SK-N-SH (cell line): Measurements from ENCODE around the gene ETFDH. TPM values are rescaled to one million over a fixed set of nuclear protein-coding genes. Genes with fewer than 3 reads are reported as not detected.

Experiments
- CTCF ChIA-PET: fragments of 300-600, 350-600 bp; formaldehyde crosslinking; extraction: SDS; loops from one replicate; lab custom pipeline; 2021; lab: Yijun Ruan, JAX
- POLR2A ChIA-PET: fragments of 350-600 bp; sonication (Branson Sonifier 250); formaldehyde crosslinking; extraction: SDS; loops from one replicate; lab custom pipeline; 2020; ENCODE audit warnings: antibody characterized with exemption, inconsistent platforms; lab: Yijun Ruan, JAX
- DNase-seq: peaks from one replicate; pipeline ENCODE4 v3.0.0; 2012
- H2AFZ ChIP-seq: fragments of 200-600 bp; sonication (generic); 2 replicates; pipeline ENCODE4 v1.8.1; 2016; ENCODE audit warnings: antibody characterized with exemption, mild to moderate bottlenecking, low read depth
- H3F3A ChIP-seq: fragments of 200-600 bp; sonication (generic); replicated peaks from 2 replicates; pipeline ENCODE3; 2016; ENCODE audit warnings: antibody characterized with exemption, mild to moderate bottlenecking; ENCODE audit not compliant: insufficient read depth
- H3K27ac ChIP-seq, 2 experiments: fragments of 200-500 bp in 1 of 2; fragments of 200-600 bp in 1 of 2; sonication (Bioruptor generic) in 1 of 2; sonication (generic), shearing (Covaris generic) in 1 of 2; 2 replicates each; pipeline versions ENCODE4 v1.5.1 to v1.6.1; 2014 to 2016; ENCODE audit warnings: low read depth in 2 of 2, inconsistent platforms in 1 of 2, low read length in 1 of 2, mild to moderate bottlenecking in 1 of 2, mixed read lengths in 1 of 2
- H3K27me3 ChIP-seq: fragments of 200-600 bp; sonication (generic), shearing (Covaris generic); 2 replicates; pipeline ENCODE4 v1.6.1; 2016; ENCODE audit warnings: mixed run types; ENCODE audit not compliant: insufficient read depth
- H3K36me3 ChIP-seq, 2 experiments: fragments of 200-500 bp in 1 of 2; fragments of 200-600 bp in 1 of 2; sonication (Bioruptor generic) in 1 of 2; sonication (generic) in 1 of 2; replicated peaks in 1 of 2; 2 replicates each; pipeline versions ENCODE3 to v1.5.1; 2014 to 2016; ENCODE audit warnings: low read length in 1 of 2, mild to moderate bottlenecking in 1 of 2; ENCODE audit not compliant: insufficient read depth in 2 of 2, control insufficient read depth in 1 of 2
- H3K4me1 ChIP-seq, 2 experiments: fragments of 200-500 bp in 1 of 2; fragments of 200-600 bp in 1 of 2; sonication (Bioruptor generic) in 1 of 2; sonication (generic), shearing (Covaris generic) in 1 of 2; 2 replicates each; pipeline versions ENCODE4 v1.5.1 to v1.6.1; 2014 to 2016; ENCODE audit warnings: low read depth in 1 of 2, low read length in 1 of 2, mixed run types in 1 of 2; ENCODE audit not compliant: insufficient read depth in 2 of 2, control insufficient read depth in 1 of 2
- H3K4me2 ChIP-seq: fragments of 200-600 bp; sonication (generic), shearing (Covaris generic); 2 replicates; pipeline ENCODE4 v1.6.1; 2017; ENCODE audit warnings: mixed run types
- H3K4me3 ChIP-seq, 2 experiments: fragments of 200-500 bp in 1 of 2; fragments of 200-600 bp in 1 of 2; sonication (Bioruptor generic) in 1 of 2; sonication (generic), shearing (Covaris generic) in 1 of 2; 2 replicates each; pipeline versions ENCODE4 v1.5.1 to v1.8.1; 2014 to 2016; ENCODE audit warnings: low read depth in 2 of 2, inconsistent platforms in 1 of 2, low read length in 1 of 2, mild to moderate bottlenecking in 1 of 2, mixed read lengths in 1 of 2, moderate library complexity in 1 of 2
- H3K79me2 ChIP-seq: fragments of 200-600 bp; sonication (generic); 2 replicates; pipeline ENCODE4 v1.8.1; 2017; ENCODE audit warnings: mild to moderate bottlenecking; ENCODE audit not compliant: insufficient read depth
- H3K9ac ChIP-seq: fragments of 200-600 bp; sonication (generic); 2 replicates; pipeline ENCODE4 v1.6.1; 2017; ENCODE audit warnings: mixed run types
- H3K9me2 ChIP-seq: fragments of 200-600 bp; sonication (generic); 2 replicates; pipeline ENCODE4 v1.6.1; 2017; ENCODE audit warnings: mixed run types
- H3K9me3 ChIP-seq: fragments of 200-600 bp; sonication (generic); 2 replicates; pipeline ENCODE4 v1.6.1; 2017; ENCODE audit warnings: mixed run types, mild to moderate bottlenecking, moderate library complexity
- H4K20me1 ChIP-seq: fragments of 200-600 bp; sonication (generic); 2 replicates; pipeline ENCODE4 v1.6.1; 2017; ENCODE audit warnings: mild to moderate bottlenecking, mixed run types; ENCODE audit not compliant: insufficient read depth
- EP300 ChIP-seq, 2 experiments: IDR thresholded peaks; 2 replicates each; pipeline versions ENCODE4 v1.4.0 to v1.6.1; 2012; ENCODE audit warnings: borderline replicate concordance in 1 of 2, low read depth in 1 of 2, low read length in 1 of 2
- FOSL2 ChIP-seq: IDR thresholded peaks from 2 replicates; pipeline ENCODE4 v1.4.0; 2012; ENCODE audit warnings: low read depth, mild to moderate bottlenecking, moderate library complexity, borderline replicate concordance
- FOXJ3 ChIP-seq: sonication (generic); formaldehyde crosslinking; IDR thresholded peaks from 2 replicates; pipeline ENCODE4 v1.5.1; 2020; ENCODE audit warnings: mild to moderate bottlenecking, missing genetic modification reagents
- MXI1 ChIP-seq: IDR thresholded peaks from 2 replicates; pipeline ENCODE4 v1.6.1; 2012; ENCODE audit warnings: mild to moderate bottlenecking, low read depth, low read length, improper control_type of control experiment
- NRF1 ChIP-seq: IDR thresholded peaks from 2 replicates; pipeline ENCODE4 v1.6.1; 2012; ENCODE audit warnings: low read depth, mild to moderate bottlenecking, low read length
- POLR2AphosphoS5 ChIP-seq: IDR thresholded peaks from 2 replicates; pipeline ENCODE4 v1.6.1; 2012; ENCODE audit warnings: low read depth, low read length
- RCOR1 ChIP-seq: fragments of 150-350 bp; IDR thresholded peaks from 2 replicates; pipeline ENCODE4 v1.6.1; 2017; ENCODE audit warnings: antibody characterized with exemption, low read length
- SIN3A ChIP-seq: IDR thresholded peaks from 2 replicates; pipeline ENCODE4 v1.6.1; 2012; ENCODE audit warnings: low read depth, mild to moderate bottlenecking, low read length, moderate library complexity, borderline replicate concordance
- SMC3 ChIP-seq: IDR thresholded peaks from 2 replicates; pipeline ENCODE4 v1.6.1; 2012; ENCODE audit warnings: low read depth, low read length, improper control_type of control experiment
- TCF12 ChIP-seq: IDR thresholded peaks from 2 replicates; pipeline ENCODE4 v1.4.0; 2012
- YY1 ChIP-seq: IDR thresholded peaks from 2 replicates; pipeline ENCODE4 v1.4.0; 2012; ENCODE audit warnings: low read depth, mild to moderate bottlenecking
- WGBS: methylation state at CpG from one replicate; pipeline ENCODE4 v1.1.6; 2017; ENCODE audit warnings: low lambda C conversion rate; 5-methylcytosine and 5-hydroxymethylcytosine counted together
- polyA plus RNA-seq, 3 experiments: library from polyadenylated mRNA; depleted of rRNA; stranded (reverse); fragments of >200 nt; gene quantifications; 2 replicates each; pipeline ENCODE4 v1.2.3, GENCODE V29; 2012
- TF ChIP-seq, protein P1 (sequence below): fragments of 150-350 bp; IDR thresholded peaks from 2 replicates; pipeline ENCODE4 v1.6.1; 2017; ENCODE audit warnings: antibody characterized with exemption, low read length, low read depth, borderline replicate concordance
- TF ChIP-seq, protein P2 (sequence below): IDR thresholded peaks from 2 replicates; pipeline ENCODE4 v1.4.0; 2012; ENCODE audit warnings: low read depth
- TF ChIP-seq, protein P3 (sequence below): IDR thresholded peaks from 2 replicates; pipeline ENCODE4 v1.4.0; 2012; ENCODE audit warnings: low read depth, borderline replicate concordance
- TF ChIP-seq, protein P4 (sequence below): fragments of 200-600 bp; sonication (generic); IDR thresholded peaks from 2 replicates; pipeline ENCODE4 v1.6.1; 2017; ENCODE audit warnings: antibody characterized with exemption, mild to moderate bottlenecking, moderate library complexity

Gene ETFDH
- polyA plus RNA-seq, 1 of the 3 experiments (the other 2 are of a cell fraction) = 12.1 TPM

GRCh38 chr4:158630893-158631292 is 41.2 kb upstream of the ETFDH start (continued):
- TF ChIP-seq FOSL2 (peak; percentile 12; the same call in 1 of the 2 replicates), YY1 (no peak), POLR2AphosphoS5 (no peak), FOXJ3 (CRISPR knock-in tag) (no peak), SMC3 (no peak)
- TF ChIP-seq, protein P1, sequence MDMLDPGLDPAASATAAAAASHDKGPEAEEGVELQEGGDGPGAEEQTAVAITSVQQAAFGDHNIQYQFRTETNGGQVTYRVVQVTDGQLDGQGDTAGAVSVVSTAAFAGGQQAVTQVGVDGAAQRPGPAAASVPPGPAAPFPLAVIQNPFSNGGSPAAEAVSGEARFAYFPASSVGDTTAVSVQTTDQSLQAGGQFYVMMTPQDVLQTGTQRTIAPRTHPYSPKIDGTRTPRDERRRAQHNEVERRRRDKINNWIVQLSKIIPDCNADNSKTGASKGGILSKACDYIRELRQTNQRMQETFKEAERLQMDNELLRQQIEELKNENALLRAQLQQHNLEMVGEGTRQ = no peak

DNA sequence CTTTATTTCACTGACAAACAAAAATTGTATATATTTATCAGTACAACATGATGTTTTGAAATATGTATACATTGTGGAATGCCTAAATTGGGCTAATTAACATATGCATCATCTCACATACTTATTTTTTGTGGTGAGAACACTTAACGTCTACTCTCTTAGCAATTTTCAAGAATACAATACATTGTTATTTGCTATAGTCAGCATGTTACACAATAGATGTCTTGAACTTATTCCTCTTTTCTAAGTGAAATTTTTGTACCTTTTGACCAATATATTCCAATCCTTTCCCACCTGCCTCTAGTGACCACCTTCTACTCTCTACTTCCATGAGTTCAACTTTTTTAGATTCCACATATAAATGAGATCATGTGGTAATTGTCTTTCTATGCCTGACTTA is 35.5 kb upstream of the ETFDH start:
- WGBS = 83% methylated on average over 1 of the region's 1 CpG
- Histone ChIP-seq H3K9ac (no peak overlapping the region), H3K36me3 (no peaks in the 10 kb centered on the region), H3K9me2 (no peaks in the 10 kb centered on the region), H3K9me3 (no peaks in the 10 kb centered on the region), H4K20me1 (no peaks in the 10 kb centered on the region), H3K27me3 (no peaks in the 10 kb centered on the region), H3K4me3 (no peak overlapping the region), H3F3A (no peaks in the 10 kb centered on the region), H3K4me1 (no peaks in the 10 kb centered on the region), H3K79me2 (no peaks in the 10 kb centered on the region), H2AFZ (no peak overlapping the region), H3K4me2 (no peak overlapping the region), H3K27ac (no peak overlapping the region)
- POLR2A ChIA-PET = no interaction called here
- DNase-seq = no peak
- CTCF ChIA-PET = no interaction called here
- TF ChIP-seq RCOR1 (no peak), SIN3A (no peak), TCF12 (no peak), NRF1 (no peak), FOSL2 (no peak), EP300 (IDR thresholded peaks at IDR 0.05; ENCODE audit: borderline replicate concordance in 1 of 2, low read depth in 1 of 2, low read length in 1 of 2) (no peak), MXI1 (no peak)
- TF ChIP-seq, protein P2, sequence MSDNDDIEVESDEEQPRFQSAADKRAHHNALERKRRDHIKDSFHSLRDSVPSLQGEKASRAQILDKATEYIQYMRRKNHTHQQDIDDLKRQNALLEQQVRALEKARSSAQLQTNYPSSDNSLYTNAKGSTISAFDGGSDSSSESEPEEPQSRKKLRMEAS = no peak
- TF ChIP-seq, protein P3, sequence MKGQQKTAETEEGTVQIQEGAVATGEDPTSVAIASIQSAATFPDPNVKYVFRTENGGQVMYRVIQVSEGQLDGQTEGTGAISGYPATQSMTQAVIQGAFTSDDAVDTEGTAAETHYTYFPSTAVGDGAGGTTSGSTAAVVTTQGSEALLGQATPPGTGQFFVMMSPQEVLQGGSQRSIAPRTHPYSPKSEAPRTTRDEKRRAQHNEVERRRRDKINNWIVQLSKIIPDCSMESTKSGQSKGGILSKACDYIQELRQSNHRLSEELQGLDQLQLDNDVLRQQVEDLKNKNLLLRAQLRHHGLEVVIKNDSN = no peak
- TF ChIP-seq, protein P4, sequence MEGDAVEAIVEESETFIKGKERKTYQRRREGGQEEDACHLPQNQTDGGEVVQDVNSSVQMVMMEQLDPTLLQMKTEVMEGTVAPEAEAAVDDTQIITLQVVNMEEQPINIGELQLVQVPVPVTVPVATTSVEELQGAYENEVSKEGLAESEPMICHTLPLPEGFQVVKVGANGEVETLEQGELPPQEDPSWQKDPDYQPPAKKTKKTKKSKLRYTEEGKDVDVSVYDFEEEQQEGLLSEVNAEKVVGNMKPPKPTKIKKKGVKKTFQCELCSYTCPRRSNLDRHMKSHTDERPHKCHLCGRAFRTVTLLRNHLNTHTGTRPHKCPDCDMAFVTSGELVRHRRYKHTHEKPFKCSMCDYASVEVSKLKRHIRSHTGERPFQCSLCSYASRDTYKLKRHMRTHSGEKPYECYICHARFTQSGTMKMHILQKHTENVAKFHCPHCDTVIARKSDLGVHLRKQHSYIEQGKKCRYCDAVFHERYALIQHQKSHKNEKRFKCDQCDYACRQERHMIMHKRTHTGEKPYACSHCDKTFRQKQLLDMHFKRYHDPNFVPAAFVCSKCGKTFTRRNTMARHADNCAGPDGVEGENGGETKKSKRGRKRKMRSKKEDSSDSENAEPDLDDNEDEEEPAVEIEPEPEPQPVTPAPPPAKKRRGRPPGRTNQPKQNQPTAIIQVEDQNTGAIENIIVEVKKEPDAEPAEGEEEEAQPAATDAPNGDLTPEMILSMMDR = no peak
